RPMI8226 (cell line): ENCODE data around the gene CELSR1.

Experiments used
- DNase-seq: peaks from one replicate; pipeline ENCODE4 v3.0.0-alpha.2; 2015

The CELSR1 gene

DNA sequence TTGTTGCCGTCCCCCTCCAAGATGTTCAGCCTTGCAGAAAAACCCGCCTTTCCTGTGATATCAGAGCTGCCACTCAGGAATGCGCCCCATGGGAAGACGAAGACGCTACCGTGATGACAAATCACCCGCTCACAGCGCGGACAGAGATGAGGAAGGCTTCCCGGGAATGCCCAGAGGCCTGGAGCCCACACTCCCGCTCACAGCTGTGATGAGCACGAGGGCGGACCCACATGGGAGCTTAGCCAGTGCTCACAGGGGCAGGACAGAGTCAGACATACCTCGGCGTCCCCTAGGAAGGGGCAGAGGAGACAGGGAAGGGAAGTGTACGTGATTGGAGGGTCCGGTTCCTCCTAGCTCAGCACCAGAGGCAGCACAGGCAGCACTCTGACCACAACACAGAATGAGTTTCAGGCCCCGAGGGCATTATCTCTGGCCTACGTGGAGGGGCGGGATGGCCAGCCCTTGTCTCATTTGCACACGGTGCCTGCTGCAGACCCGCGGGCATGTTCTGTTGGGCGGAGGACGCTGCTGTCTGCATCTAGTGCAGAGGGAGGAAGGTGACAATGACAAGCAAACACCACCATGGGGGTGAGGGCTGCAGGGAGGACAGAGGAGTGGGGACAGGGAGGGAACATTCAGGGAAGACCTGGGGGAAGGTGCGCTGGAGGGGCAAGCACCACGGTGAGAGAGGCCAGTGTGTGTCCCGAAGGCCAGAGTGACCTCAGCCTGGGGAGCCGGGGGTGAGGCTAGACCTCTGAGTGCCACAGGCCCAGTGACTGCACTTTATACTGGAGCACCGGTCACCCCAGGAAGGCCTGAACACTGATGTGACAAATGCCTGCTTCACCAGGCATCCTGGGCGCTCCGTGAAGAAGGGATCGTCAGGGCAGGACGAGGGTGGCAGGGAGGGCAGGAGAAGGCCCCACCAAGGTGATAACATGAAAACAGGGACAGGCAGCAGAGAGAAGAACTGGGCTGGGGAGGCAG is 79.6 kb downstream of the CELSR1 start:
- DNase-seq = no peak

- DNase-seq = no peak
Observed at GRCh38 chr22:46456818-46457163, 80.6 kb downstream of the CELSR1 start.

DNA sequence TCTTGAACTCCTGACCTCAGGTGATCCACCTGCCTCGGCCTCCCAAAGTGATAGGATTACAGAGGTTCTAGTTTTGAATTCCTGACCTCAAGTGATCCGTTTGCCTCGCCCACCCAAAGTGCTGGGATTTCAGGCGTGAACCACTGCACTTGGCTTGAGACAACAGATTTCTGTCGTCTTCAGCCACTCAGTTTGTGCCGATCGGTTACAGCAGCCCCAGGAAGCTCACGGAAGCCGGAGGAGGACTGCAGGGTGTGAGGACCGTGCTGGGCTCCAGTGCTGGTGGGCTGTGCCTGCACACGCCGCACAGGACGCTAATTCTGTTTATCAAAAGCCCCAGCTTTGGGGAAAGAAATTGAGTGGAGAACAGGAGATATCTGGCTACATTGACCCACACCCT is 82.0 kb downstream of the CELSR1 start:
- no peak for DNase-seq

- DNase-seq = no peak
Observed at GRCh38 chr22:46454504-46455269, 82.7 kb downstream of the CELSR1 start.

DNA sequence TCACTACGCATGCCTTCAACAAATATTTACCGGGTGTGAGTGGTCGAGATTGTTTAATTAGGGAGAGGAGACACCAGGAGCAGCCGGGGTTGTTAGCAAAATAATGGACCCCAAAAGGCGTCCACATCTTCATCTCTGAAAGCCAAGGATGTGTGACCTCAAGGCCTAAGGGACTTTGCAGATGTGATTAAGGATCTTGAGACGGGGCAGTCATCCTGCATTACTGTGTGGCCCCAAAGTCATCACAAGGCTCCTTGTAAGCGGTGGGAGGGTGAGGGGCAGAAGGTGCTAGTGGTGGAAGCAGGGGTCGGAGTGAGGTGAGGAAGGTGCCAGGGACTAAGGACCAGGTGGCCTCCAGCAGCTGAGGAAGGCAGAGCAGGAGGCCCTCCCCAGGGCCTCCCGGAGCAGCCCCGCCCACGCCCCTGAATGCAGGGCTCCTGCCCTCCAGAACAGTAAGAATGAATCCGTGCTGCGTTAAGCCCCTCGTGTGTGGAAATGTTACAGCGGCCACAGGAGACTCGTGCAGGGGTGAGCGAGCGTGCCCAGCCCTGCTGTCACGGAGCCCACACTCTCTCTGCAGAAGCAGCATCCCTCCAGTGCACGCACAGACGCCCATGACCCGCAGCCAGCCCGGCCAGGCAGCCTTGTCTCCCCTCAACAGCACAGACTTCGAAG is 83.5 kb downstream of the CELSR1 start:
- no peak for DNase-seq

- DNase-seq = no peak
Observed at GRCh38 chr22:46453006-46453828, 84.2 kb downstream of the CELSR1 start.

GRCh38 chr22:46452195-46453005 is 85.0 kb downstream of the CELSR1 start:
- DNase-seq = no peak

- DNase-seq = no peak
Observed at GRCh38 chr22:46451741-46452140, 85.7 kb downstream of the CELSR1 start.

DNA sequence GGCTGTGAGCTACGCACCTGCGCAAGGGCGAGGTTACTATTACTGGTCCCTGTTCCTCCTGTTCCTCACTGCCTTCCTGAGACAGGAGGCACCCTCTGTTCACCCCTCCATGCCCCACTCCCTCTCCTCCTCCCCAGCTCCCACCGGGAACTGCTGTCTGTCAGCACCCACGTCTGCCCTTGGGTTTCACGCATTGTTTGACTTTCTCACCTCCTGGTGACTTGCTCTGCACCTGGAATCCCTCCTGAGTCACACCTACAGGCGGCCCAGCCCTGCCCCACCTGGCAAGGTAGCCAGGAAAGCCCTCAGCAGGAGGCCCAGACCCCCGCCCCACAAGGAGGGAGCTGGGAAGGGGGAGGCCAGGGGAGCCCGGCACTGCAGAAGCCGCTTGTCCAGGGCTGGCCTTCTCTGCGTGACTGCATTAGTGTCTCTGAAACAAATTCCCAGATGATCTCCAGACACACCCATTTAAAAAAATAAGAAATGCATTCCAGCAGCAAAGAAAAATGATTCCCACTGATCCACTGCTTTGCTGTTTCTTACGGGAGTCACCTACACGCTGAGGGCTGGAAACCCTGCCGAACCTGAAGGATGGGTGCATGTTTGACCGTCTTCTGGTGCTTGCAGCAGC is 86.4 kb downstream of the CELSR1 start:
- DNase-seq = no peak

GRCh38 chr22:46449974-46450745 is 87.3 kb downstream of the CELSR1 start:
- no peak for DNase-seq

DNA sequence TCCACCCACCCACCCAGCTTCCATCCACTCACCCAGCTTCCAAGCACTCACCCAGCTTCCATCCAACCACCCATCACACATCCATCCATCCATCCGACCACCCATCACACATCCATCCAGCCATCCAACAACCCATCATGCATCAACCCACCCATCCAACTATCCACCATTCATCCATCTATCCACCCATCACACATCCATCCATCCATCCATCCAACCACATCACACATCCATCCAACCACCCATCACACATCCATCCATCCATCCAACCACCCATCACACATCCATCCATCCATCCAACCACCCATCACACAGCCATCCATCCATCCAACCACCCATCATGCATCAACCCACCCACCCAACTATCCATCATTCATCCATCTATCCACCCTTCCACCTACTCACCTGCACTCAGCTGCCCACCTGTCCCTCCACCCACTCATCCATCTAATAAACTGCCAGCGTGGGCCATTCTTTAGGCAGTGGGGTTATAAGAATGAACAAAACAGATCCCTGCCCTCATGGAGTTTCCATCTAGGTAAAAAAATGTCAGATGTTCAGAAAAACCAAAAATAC is 88.2 kb downstream of the CELSR1 start:
- DNase-seq = no peak

DNA sequence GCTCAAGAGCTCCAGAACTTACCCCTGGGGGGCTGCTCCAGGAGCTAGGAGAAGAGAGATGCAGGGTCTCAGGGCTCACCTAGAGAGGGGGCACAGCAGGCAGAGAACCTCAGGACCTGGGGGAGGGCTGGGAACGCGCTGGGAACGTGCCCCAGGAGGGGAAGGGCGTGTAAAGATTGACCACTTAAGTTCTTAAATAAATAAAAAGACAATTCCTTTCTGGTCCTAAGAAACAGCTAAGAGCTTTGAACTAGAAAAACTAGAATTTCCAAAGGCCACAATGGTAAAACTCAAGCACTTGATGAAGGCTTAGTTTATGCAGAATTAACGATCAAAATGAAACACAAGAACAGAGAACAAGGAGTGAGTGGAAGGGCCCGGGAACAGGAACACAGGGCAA is 89.1 kb downstream of the CELSR1 start:
- DNase-seq = no peak

DNA sequence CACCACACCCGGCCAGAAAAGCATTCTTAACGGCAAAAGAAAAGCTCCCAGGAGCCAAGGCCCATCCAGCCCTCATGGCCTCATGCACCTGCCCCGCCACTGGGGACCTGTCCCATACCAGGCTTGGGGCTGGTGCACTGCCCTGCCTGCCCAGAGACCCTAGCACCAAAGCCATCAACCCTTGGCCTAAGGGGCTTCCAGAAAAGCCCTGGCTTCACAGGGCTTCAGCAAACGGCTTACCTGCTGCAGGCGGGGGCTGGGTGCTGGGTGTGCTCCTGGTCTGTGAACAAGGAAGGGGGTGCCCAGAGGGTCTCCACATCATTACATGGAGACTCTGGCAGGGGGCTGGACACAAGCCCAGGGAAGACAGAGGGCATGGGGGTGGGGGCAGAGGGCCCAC is 89.5 kb downstream of the CELSR1 start:
- DNase-seq = no peak

- no peak for DNase-seq
Observed at GRCh38 chr22:46446799-46447198, 90.6 kb downstream of the CELSR1 start.

GRCh38 chr22:46445771-46446420 is 91.5 kb downstream of the CELSR1 start:
- DNase-seq = no peak

GRCh38 chr22:46444390-46444854 is 93.0 kb downstream of the CELSR1 start:
- DNase-seq = no peak

DNA sequence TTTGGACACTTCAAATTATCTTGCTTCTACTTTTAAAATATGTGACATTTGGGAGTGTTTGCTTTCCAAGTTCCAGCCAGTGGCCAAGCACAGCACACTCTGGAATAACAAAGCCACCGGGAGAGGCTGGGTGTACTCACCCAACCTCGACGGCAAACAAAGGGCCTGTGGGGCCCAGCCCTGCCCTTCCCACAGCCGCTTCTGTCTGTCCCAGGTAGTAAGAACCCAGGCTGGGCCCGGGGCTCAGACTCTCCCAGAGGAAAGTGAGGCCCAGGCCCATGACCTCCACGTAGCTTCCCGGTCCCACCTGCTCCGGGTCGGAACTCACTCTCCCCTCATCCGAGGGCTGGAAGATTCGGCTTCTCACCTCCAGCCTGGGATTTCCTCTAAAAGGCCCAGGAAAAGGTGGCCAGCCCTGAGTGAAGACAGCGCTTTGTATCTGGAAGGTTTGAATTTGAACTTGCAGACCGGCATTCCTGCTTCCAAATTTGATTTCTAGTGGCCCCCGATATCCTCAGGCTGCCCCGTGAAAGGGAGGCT is 93.5 kb downstream of the CELSR1 start:
- no peak for DNase-seq

GRCh38 chr22:46442217-46442853 is 95.1 kb downstream of the CELSR1 start:
- no peak for DNase-seq
